Body of pancreas (tissue), 4 donors: ENCODE measurements around the gene RNU5D-1. TPM values are rescaled to one million over a fixed set of nuclear protein-coding genes. Genes with fewer than 3 reads are reported as not detected.

Experiments
- ATAC-seq: fragments of 150-250 bp; one replicate; pipeline ENCODE4 v1.9.1; 2016
- DNase-seq, 4 donors: peaks; one replicate each; pipeline ENCODE4 v3.0.0-alpha.2; 2019
- H3K27ac ChIP-seq, 4 donors: fragments of 200-600 bp; sonication (generic); 1 replicate in 3 of 4; 2 replicates in 1 of 4; pipeline versions ENCODE4 v1.5.1 to v1.6.1; 2016 to 2019; ENCODE audit warnings: mild to moderate bottlenecking in 1 of 4, mixed read lengths in 1 of 4, moderate library complexity in 1 of 4
- H3K27me3 ChIP-seq, 2 donors: fragments of 200-600 bp; sonication (generic); one replicate each; pipeline ENCODE4 v1.6.0; 2016; ENCODE audit warnings: mild to moderate bottlenecking in 1 of 2
- H3K36me3 ChIP-seq, 2 donors: fragments of 200-600 bp; sonication (generic); replicated peaks in 1 of 2; 2 replicates each; pipeline ENCODE4 v1.5.1; 2016; ENCODE audit warnings: low read depth in 2 of 2; ENCODE audit not compliant: insufficient read depth in 1 of 2
- H3K4me1 ChIP-seq: fragments of 200-600 bp; sonication (generic); one replicate; pipeline ENCODE4 v1.6.0; 2016
- H3K4me3 ChIP-seq, 2 donors: fragments of 200-600 bp; sonication (generic); 1 replicate in 1 of 2; 2 replicates in 1 of 2; pipeline ENCODE4 v1.5.1; 2016 to 2019
- H3K9me3 ChIP-seq, 3 donors: fragments of 200-600 bp; sonication (generic); 1 replicate in 2 of 3; 2 replicates in 1 of 3; pipeline ENCODE4 v1.5.1; 2016
- CTCF ChIP-seq, 7 experiments: fragments of 450-650 bp in 4 of 7; fragments of 200-600 bp in 3 of 7; sonication (generic) in 3 of 7; IDR thresholded peaks; one replicate each; pipeline ENCODE4 v1.5.1; 2016 to 2019; ENCODE audit warnings: antibody characterized with exemption in 7 of 7
- POLR2A ChIP-seq, 3 donors: fragments of 450-650 bp; IDR thresholded peaks; one replicate each; pipeline ENCODE4 v1.6.1; 2016; ENCODE audit warnings: antibody characterized with exemption in 3 of 3, mild to moderate bottlenecking in 2 of 3
- WGBS, 2 donors: methylation state at CpG; one replicate each; pipeline ENCODE4 v1.1.5; 2017; 5-methylcytosine and 5-hydroxymethylcytosine counted together
- intact Hi-C: fragments of 100-400 bp; cut with DNase I; formaldehyde crosslinking; loops from one replicate; pipeline ENCODE4 v1.15.1; 2023
- total RNA-seq, 2 donors: library from RNA; depleted of rRNA; stranded (reverse); fragments of >200 nt; gene quantifications; one replicate each; pipeline ENCODE4 v1.1.0, GENCODE V29; 2016

Gene RNU5D-1
- total RNA-seq, 2 donors from 2014 or later = not detected

- intact Hi-C loops = no loop called here
- DNase-seq = no peak
Measured at GRCh38 chr1:44760876-44761275, 29.9 kb upstream of the RNU5D-1 start.

GRCh38 chr1:44759077-44759476 lies 28.1 kb upstream of the RNU5D-1 start:
- TF ChIP-seq CTCF (IDR thresholded peaks at IDR 0.05) (no peak), POLR2A (IDR thresholded peaks at IDR 0.05) (no peak)
- Histone ChIP-seq H3K27me3 (no peaks in the 10 kb centered on the region), H3K4me1 (no peaks in the 10 kb centered on the region), H3K4me3 (no peak overlapping the region), H3K27ac (no peak overlapping the region), H3K36me3 (no peaks in the 10 kb centered on the region), H3K9me3 (no peaks in the 10 kb centered on the region)
- no peak for ATAC-seq
- intact Hi-C loops = no loop called here
- no peak for DNase-seq
- 87 to 93% methylated on average over 10 to 11 of the region's 11 CpGs for WGBS, 2 donors

More at GRCh38 chr1:44760876-44761275, 29.9 kb upstream of the RNU5D-1 start:
- no peaks in the 10 kb centered on the region for H3K9me3 ChIP-seq
- WGBS, 2 donors = 77 to 86% methylated on average over 3 of the region's 3 CpGs
- H3K4me1 ChIP-seq = no peaks in the 10 kb centered on the region
- no peaks in the 10 kb centered on the region for H3K36me3 ChIP-seq
- no peak overlapping the region for H3K27ac ChIP-seq
- no peaks in the 10 kb centered on the region for H3K27me3 ChIP-seq
- no peak for ATAC-seq
- no peak for TF ChIP-seq POLR2A (IDR thresholded peaks at IDR 0.05)
- no peak for TF ChIP-seq CTCF (IDR thresholded peaks at IDR 0.05)
- H3K4me3 ChIP-seq = no peak overlapping the region

GRCh38 chr1:44757420-44757819 lies 26.4 kb upstream of the RNU5D-1 start:
- H3K4me3 ChIP-seq = no peak overlapping the region
- H3K4me1 ChIP-seq = no peaks in the 10 kb centered on the region
- no peak for DNase-seq
- intact Hi-C loops = no loop called here
- H3K9me3 ChIP-seq = no peaks in the 10 kb centered on the region
- H3K27ac ChIP-seq = no peak overlapping the region
- no peaks in the 10 kb centered on the region for H3K27me3 ChIP-seq
- ATAC-seq = no peak
- WGBS, 2 donors = 86 to 88% methylated on average over 2 of the region's 2 CpGs
- no peak for TF ChIP-seq CTCF (IDR thresholded peaks at IDR 0.05)
- no peak for TF ChIP-seq POLR2A (IDR thresholded peaks at IDR 0.05)
- no peaks in the 10 kb centered on the region for H3K36me3 ChIP-seq

GRCh38 chr1:44747878-44748277 lies 16.9 kb upstream of the RNU5D-1 start:
- H3K9me3 ChIP-seq = no peaks in the 10 kb centered on the region
- no peak for TF ChIP-seq CTCF (IDR thresholded peaks at IDR 0.05)
- TF ChIP-seq POLR2A (IDR thresholded peaks at IDR 0.05) = no peak
- no peaks in the 10 kb centered on the region for H3K4me1 ChIP-seq
- ATAC-seq (no peak), DNase-seq (no peak)
- H3K4me3 ChIP-seq = no peak overlapping the region
- no peaks in the 10 kb centered on the region for H3K36me3 ChIP-seq
- 81 to 85% methylated on average over 3 of the region's 3 CpGs for WGBS, 2 donors
- intact Hi-C loops = no loop called here
- no peaks in the 10 kb centered on the region for H3K27me3 ChIP-seq
- no peak overlapping the region for H3K27ac ChIP-seq

GRCh38 chr1:44743211-44743610 lies 12.2 kb upstream of the RNU5D-1 start:
- DNase-seq (no peak), ATAC-seq (no peak)
- Histone ChIP-seq H3K4me1 (peaks cover 7% of the 10 kb centered on the region), H3K36me3 (no peaks in the 10 kb centered on the region), H3K27me3 (no peaks in the 10 kb centered on the region), H3K9me3 (no peaks in the 10 kb centered on the region), H3K4me3 (no peak overlapping the region), H3K27ac (no peak overlapping the region)
- intact Hi-C loops = no loop called here
- WGBS, 2 donors = 88 to 100% methylated on average over 1 of the region's 1 CpG
- TF ChIP-seq POLR2A (IDR thresholded peaks at IDR 0.05) (no peak), CTCF (IDR thresholded peaks at IDR 0.05) (no peak)
